Uterus (tissue), 4 donors: Measurements from ENCODE around the gene KCNC1. TPM values are rescaled to one million over a fixed set of nuclear protein-coding genes. Genes with fewer than 3 reads are reported as not detected.
A peak's percentile ranks its signal among the peaks of the same experiment; 100 is the strongest.

Experiments used
- DNase-seq, 2 donors: peaks; one replicate each; pipeline ENCODE4 v3.0.0-alpha.2; 2019 to 2020
- H3K27ac ChIP-seq, 2 donors: fragments of 200-600 bp; sonication (generic); 1 replicate in 1 of 2; 2 replicates in 1 of 2; pipeline ENCODE4 v1.5.1; 2016 to 2018
- H3K27me3 ChIP-seq, 2 donors: fragments of 200-600 bp; sonication (generic); one replicate each; pipeline ENCODE4 v1.5.1; 2018 to 2019; ENCODE audit warnings: control low read depth in 1 of 2
- H3K36me3 ChIP-seq, 2 donors: fragments of 200-600 bp; sonication (generic); one replicate each; pipeline ENCODE4 v1.5.1; 2019; ENCODE audit warnings: control low read depth in 1 of 2
- H3K4me1 ChIP-seq, 2 donors: fragments of 200-600 bp; sonication (generic); one replicate each; pipeline ENCODE4 v1.5.1; 2018 to 2019; ENCODE audit warnings: control low read depth in 1 of 2
- H3K4me3 ChIP-seq, 2 donors: fragments of 200-600 bp; sonication (generic); 1 replicate in 1 of 2; 2 replicates in 1 of 2; pipeline ENCODE4 v1.5.1; 2018 to 2019; ENCODE audit warnings: mild to moderate bottlenecking in 1 of 2
- H3K9me3 ChIP-seq, 2 donors: fragments of 200-600 bp; sonication (generic); one replicate each; pipeline ENCODE4 v1.5.1; 2019; ENCODE audit warnings: control low read depth in 1 of 2
- POLR2A ChIP-seq, 2 donors: fragments of 450-650 bp; IDR thresholded peaks; one replicate each; pipeline ENCODE4 v1.6.1; 2016; ENCODE audit warnings: antibody characterized with exemption in 2 of 2, mild to moderate bottlenecking in 1 of 2, moderate library complexity in 1 of 2
- intact Hi-C: fragments of 100-400 bp; cut with DNase I; formaldehyde crosslinking; loops from one replicate; pipeline ENCODE4 v1.15.1; 2023; ENCODE audit warnings: low total_unique reads
- total RNA-seq, 4 donors: library from RNA; depleted of rRNA in 3 of 4; stranded (reverse); fragments of >200 nt in 3 of 4; gene quantifications; one replicate each; pipeline versions ENCODE4 v1.1.0 to v1.2.4, GENCODE V29; 2014 to 2023
- TF ChIP-seq, protein P1 (sequence below), 4 experiments: fragments of 200-600 bp in 2 of 4; fragments of 450-650 bp in 2 of 4; sonication (generic) in 2 of 4; IDR thresholded peaks; one replicate each; pipeline ENCODE4 v1.5.1; 2016 to 2019; ENCODE audit warnings: antibody characterized with exemption in 4 of 4, mild to moderate bottlenecking in 2 of 4, moderate library complexity in 1 of 4
- donor health status: DM: yes; HTN: yes; CAD: no.

The KCNC1 gene
- total RNA-seq, 4 donors from 2014 or later: 0.41 TPM; not detected in 3

DNA sequence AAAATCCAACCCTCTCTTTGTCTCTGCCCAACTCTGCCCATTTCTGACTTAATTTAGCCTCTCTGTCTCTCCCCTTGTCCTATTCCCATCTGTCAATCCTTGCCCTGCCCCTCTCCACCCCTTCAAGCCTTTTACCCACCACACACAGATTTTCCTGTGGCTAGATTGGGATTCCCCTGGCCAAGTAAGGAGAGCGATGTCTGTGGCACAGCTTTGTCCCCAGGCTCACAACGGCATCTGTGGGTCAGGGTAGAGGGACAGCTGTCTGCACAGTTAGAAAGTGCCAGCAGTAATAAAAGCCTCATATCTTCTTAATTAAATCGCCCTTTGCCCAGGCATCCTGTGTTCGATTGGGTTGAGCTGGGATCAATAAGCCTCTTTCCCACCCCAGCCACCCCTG lies 1.3 kb upstream of the KCNC1 start:
- Histone ChIP-seq H3K27ac (no peak overlapping the region), H3K36me3 (no peaks in the 10 kb centered on the region), H3K9me3 (no peaks in the 10 kb centered on the region), H3K4me1 (peaks cover 0 to 11% of the 10 kb centered on the region in 2 donors), H3K4me3 (no peak overlapping the region), H3K27me3 (peaks cover 20% of the 10 kb centered on the region in 2 donors)
- intact Hi-C loops: loop anchor here (5.0 kb wide), 1 partner anchor 244 kb away; no protein-coding TSS in a partner anchor
- no peak for TF ChIP-seq POLR2A (IDR thresholded peaks at IDR 0.05)
- DNase-seq: no peak

DNA sequence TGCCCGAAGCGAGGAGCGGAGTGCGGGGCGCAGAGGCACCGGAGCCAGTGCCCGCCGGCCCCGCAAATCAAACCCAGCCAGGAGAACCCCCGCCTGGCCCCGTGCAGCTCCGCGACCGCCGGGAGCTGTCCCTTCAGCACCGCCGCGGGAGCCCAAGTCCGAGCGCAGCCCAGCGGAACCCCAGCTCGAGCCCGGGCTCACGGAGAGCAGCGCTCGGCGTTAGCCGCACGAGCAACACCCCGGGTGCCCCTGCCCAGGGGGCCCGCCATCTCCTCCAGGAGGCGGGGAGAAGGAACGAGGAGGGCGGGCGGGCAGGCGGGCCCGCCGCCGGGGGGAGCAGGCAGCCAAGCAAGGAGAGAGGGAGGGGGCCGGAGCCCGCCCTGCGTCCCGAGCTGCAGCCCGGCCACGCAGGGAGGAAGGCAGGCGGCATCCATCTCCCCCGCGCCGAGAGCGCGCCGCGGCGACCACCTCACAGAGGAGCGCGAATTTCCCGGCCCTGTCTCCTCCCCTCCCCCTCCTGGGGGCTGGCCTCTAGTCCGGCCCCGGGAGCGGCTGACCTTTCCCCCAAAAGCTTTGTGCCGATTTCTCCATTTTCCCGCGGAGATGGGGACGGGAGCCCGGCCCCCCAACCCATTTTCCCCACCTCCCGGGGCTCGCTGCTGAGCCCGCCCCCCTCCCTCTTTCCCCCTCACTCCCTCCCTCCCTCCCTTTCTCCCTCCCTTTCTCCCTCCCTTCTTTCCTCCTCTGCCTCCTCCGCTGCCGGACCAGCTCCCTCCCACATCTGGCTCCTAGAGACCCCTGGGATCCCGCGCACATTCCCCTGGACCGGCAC lies 621 bp downstream of the KCNC1 start:
- no peak for TF ChIP-seq POLR2A (IDR thresholded peaks at IDR 0.05)
- TF ChIP-seq, protein P1, sequence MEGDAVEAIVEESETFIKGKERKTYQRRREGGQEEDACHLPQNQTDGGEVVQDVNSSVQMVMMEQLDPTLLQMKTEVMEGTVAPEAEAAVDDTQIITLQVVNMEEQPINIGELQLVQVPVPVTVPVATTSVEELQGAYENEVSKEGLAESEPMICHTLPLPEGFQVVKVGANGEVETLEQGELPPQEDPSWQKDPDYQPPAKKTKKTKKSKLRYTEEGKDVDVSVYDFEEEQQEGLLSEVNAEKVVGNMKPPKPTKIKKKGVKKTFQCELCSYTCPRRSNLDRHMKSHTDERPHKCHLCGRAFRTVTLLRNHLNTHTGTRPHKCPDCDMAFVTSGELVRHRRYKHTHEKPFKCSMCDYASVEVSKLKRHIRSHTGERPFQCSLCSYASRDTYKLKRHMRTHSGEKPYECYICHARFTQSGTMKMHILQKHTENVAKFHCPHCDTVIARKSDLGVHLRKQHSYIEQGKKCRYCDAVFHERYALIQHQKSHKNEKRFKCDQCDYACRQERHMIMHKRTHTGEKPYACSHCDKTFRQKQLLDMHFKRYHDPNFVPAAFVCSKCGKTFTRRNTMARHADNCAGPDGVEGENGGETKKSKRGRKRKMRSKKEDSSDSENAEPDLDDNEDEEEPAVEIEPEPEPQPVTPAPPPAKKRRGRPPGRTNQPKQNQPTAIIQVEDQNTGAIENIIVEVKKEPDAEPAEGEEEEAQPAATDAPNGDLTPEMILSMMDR (IDR thresholded peaks at IDR 0.05): no peak
- Histone ChIP-seq H3K9me3 (no peaks in the 10 kb centered on the region), H3K4me1 (peaks cover 0 to 11% of the 10 kb centered on the region in 2 donors), H3K4me3 (peak overlapping the region in 1 of 2 donors; percentile 32), H3K36me3 (no peaks in the 10 kb centered on the region), H3K27me3 (peaks cover 20% of the 10 kb centered on the region in 2 donors), H3K27ac (no peak overlapping the region)
- DNase-seq: peak in 1 of 2 donors; percentile 58
- intact Hi-C loops: loop anchor here (5.0 kb wide), 1 partner anchor 242 kb away; no protein-coding TSS in a partner anchor

DNA sequence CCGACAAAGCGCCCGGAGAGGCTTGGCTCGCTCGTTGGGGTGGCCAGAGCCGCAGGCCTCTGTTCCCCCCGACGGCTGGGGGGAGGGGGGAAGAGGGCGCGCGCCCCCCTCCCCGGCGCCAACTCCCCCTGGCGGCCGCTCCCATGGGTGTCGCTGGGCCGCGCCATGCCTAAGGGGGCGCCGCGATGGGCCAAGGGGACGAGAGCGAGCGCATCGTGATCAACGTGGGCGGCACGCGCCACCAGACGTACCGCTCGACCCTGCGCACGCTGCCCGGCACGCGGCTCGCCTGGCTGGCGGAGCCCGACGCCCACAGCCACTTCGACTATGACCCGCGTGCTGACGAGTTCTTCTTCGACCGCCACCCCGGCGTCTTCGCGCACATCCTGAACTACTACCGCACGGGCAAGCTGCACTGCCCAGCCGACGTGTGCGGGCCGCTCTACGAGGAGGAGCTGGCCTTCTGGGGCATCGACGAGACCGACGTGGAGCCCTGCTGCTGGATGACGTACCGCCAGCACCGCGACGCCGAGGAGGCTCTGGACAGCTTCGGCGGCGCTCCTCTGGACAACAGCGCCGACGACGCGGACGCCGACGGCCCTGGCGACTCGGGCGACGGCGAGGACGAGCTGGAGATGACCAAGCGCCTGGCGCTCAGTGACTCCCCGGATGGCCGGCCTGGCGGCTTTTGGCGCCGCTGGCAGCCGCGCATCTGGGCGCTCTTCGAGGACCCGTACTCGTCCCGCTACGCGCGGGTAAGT lies 1.4 kb downstream of the KCNC1 start:
- Histone ChIP-seq H3K27ac (no peak overlapping the region), H3K4me1 (peaks cover 0 to 11% of the 10 kb centered on the region in 2 donors), H3K36me3 (no peaks in the 10 kb centered on the region), H3K4me3 (no peak overlapping the region), H3K9me3 (no peaks in the 10 kb centered on the region), H3K27me3 (peaks cover 20% of the 10 kb centered on the region in 2 donors)
- no peak for DNase-seq
- TF ChIP-seq, protein P1 (IDR thresholded peaks at IDR 0.05): no peak
- no peak for TF ChIP-seq POLR2A (IDR thresholded peaks at IDR 0.05)
- intact Hi-C loops: no loop called here

DNA sequence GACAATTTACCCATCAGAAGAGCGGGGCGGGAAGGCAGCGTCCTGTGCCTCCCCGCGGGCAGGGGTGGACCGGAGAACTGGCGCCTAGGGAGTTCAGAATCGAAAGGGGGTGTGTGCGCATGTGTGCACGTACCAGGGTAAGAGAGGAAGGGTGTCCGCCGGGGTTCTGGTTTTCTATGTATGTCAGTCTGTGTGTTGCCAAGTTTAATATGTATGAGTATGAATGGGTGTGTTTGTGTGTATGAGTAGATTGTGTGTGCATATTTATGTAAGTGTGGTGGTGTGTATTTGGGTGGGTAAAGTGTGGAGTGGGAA lies 2.0 kb downstream of the KCNC1 start:
- Histone ChIP-seq H3K4me1 (peaks cover 0 to 11% of the 10 kb centered on the region in 2 donors), H3K9me3 (no peaks in the 10 kb centered on the region), H3K36me3 (no peaks in the 10 kb centered on the region), H3K27me3 (peaks cover 20% of the 10 kb centered on the region in 2 donors), H3K27ac (no peak overlapping the region), H3K4me3 (no peak overlapping the region)
- no peak for DNase-seq
- TF ChIP-seq, protein P1 (IDR thresholded peaks at IDR 0.05): no peak
- no peak for TF ChIP-seq POLR2A (IDR thresholded peaks at IDR 0.05)
- intact Hi-C loops: no loop called here

DNA sequence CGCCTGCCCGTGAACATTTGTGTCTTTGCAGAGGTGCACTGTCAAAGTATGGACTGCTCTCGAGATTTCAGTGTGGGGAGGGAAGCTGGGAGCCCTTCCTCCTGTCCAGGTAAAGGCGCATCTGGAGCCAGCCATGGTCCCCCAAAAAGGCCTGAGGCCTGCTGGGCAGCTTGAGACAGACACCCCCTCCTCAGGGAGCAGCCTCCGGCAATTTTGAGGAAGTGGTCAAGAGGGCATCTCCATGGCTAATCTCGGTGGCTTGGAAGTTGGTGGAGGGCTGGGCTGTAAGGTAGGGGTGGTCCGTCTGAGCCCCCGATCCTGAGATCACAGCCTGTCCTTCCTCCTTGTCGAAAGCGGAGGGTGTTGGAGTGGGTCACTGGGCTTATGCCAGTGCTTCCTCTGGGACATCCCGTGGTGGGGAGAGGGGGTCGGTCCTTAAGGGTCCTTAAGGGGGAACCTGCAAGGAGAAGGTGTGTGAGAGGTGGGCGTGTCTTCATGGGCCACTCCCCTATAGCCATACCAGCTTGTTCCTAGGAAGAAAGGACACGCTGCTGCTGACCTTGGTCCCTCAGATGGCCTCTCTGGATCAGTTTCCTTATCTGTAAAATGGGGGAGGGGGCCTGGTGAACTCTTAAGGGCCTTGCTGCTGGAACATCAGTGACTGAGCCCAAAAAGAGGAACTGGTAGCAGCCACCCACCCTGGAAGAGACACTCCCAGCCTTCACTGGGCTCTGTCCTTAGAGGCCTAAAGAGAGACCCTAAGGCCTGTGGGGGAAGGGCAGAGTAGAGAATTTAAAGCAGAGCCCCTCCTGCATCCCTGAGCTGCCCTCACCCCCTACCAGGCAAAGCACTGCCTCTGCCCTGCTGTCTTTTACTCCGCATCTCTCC lies 2.6 kb downstream of the KCNC1 start:
- no peak for DNase-seq
- H3K4me3 ChIP-seq: no peak overlapping the region
- peaks cover 0 to 11% of the 10 kb centered on the region in 2 donors for H3K4me1 ChIP-seq
- TF ChIP-seq POLR2A (IDR thresholded peaks at IDR 0.05): no peak
- TF ChIP-seq, protein P1 (IDR thresholded peaks at IDR 0.05): no peak
- no peaks in the 10 kb centered on the region for H3K9me3 ChIP-seq
- H3K27ac ChIP-seq: no peak overlapping the region
- no peaks in the 10 kb centered on the region for H3K36me3 ChIP-seq
- peaks cover 20% of the 10 kb centered on the region in 2 donors for H3K27me3 ChIP-seq
- intact Hi-C loops: no loop called here
